ENCODE measurements around the gene PRKAA2. TPM values are rescaled to one million over a fixed set of nuclear protein-coding genes. Genes with fewer than 3 reads are reported as not detected.

PRKAA2 gene
- polyA plus RNA-seq, 3 donors, result 0.39 to 0.67 (median 0.56) TPM

- 86 to 88% (median 86%) methylated on average over 4 of the region's 4 CpGs for WGBS, 3 donors
- no peak overlapping the region for H3K27ac ChIP-seq (ENCODE audit: low read depth, low read length)
These were observed 62.3 kb downstream of the PRKAA2 start for GRCh38 chr1:56707379-56707778.

- H3K27ac ChIP-seq (ENCODE audit: low read depth, low read length), result no peak overlapping the region
- WGBS, 3 donors, result 9 to 14% (median 11%) methylated on average over 2 of the region's 2 CpGs
These were observed 64.3 kb downstream of the PRKAA2 start for GRCh38 chr1:56709269-56709880.

- 57 to 81% (median 65%) methylated on average over 2 of the region's 2 CpGs for WGBS, 3 donors
- no peak overlapping the region for H3K27ac ChIP-seq (ENCODE audit: low read depth, low read length)
These were observed 64.9 kb downstream of the PRKAA2 start for GRCh38 chr1:56709995-56710394.

GRCh38 chr1:56710646-56711045 lies 65.5 kb downstream of the PRKAA2 start:
- no peak overlapping the region for H3K27ac ChIP-seq (ENCODE audit: low read depth, low read length)

- no peak overlapping the region for H3K27ac ChIP-seq (ENCODE audit: low read depth, low read length)
- WGBS, 3 donors, result 43 to 88% (median 85%) methylated on average over 1 of the region's 1 CpG
These were observed 67.0 kb downstream of the PRKAA2 start for GRCh38 chr1:56712150-56712549.

GRCh38 chr1:56713112-56713511 lies 68.0 kb downstream of the PRKAA2 start:
- WGBS, 3 donors, result 83 to 90% (median 90%) methylated on average over 1 of the region's 1 CpG

GRCh38 chr1:56715156-56715555 lies 70.0 kb downstream of the PRKAA2 start:
- no peak overlapping the region for H3K27ac ChIP-seq (ENCODE audit: low read depth, low read length)
- 41 to 68% (median 67%) methylated on average over 1 of the region's 1 CpG for WGBS, 3 donors

More at GRCh38 chr1:56713112-56713511, 68.0 kb downstream of the PRKAA2 start:
- no peak overlapping the region for H3K27ac ChIP-seq (ENCODE audit: low read depth, low read length)

- H3K27ac ChIP-seq (ENCODE audit: low read depth, low read length), result no peak overlapping the region
- WGBS, 3 donors, result 61 to 86% (median 70%) methylated on average over 1 of the region's 1 CpG
These were observed 74.1 kb downstream of the PRKAA2 start for GRCh38 chr1:56719171-56719570.

GRCh38 chr1:56726706-56727105 lies 81.6 kb downstream of the PRKAA2 start:
- H3K27ac ChIP-seq (ENCODE audit: low read depth, low read length), result no peak overlapping the region

- 84 to 91% (median 87%) methylated on average over 2 of the region's 2 CpGs for WGBS, 3 donors
- no peak overlapping the region for H3K27ac ChIP-seq (ENCODE audit: low read depth, low read length)
These were observed 83.8 kb downstream of the PRKAA2 start for GRCh38 chr1:56728964-56729363.

- 62 to 86% (median 69%) methylated on average over 3 of the region's 3 CpGs for WGBS, 3 donors
- no peak overlapping the region for H3K27ac ChIP-seq (ENCODE audit: low read depth, low read length)
These were observed 100.1 kb downstream of the PRKAA2 start for GRCh38 chr1:56745231-56745630.

GRCh38 chr1:56754708-56755479 lies 109.8 kb downstream of the PRKAA2 start:
- 26 to 54% (median 49%) methylated on average over 1 of the region's 1 CpG for WGBS, 3 donors
- H3K27ac ChIP-seq (ENCODE audit: low read depth, low read length), result no peak overlapping the region

GRCh38 chr1:56755911-56756310 lies 110.8 kb downstream of the PRKAA2 start:
- 90 to 94% (median 91%) methylated on average over 2 of the region's 2 CpGs for WGBS, 3 donors
- no peak overlapping the region for H3K27ac ChIP-seq (ENCODE audit: low read depth, low read length)

- no peak overlapping the region for H3K27ac ChIP-seq (ENCODE audit: low read depth, low read length)
These were observed 113.0 kb downstream of the PRKAA2 start for GRCh38 chr1:56758135-56758534.

- 26 to 60% (median 27%) methylated on average over 3 of the region's 3 CpGs for WGBS, 3 donors
These were observed 113.7 kb downstream of the PRKAA2 start for GRCh38 chr1:56758794-56759193.

More at GRCh38 chr1:56758794-56759193, 113.7 kb downstream of the PRKAA2 start:
- no peak overlapping the region for H3K27ac ChIP-seq (ENCODE audit: low read depth, low read length)

Other genes with a start within 250 kb of the PRKAA2 start
- 100 to 1,000 TPM in 1 of 3 donors, 10 to 100 TPM in 2; 24.1 to 174 (median 93.5) TPM for gene PLPP3, start 65.8 kb upstream of the PRKAA2 start, polyA plus RNA-seq
- gene FYB2, start 174.1 kb downstream of the PRKAA2 start, polyA plus RNA-seq, result under 1 TPM in 1 of 3 donors, not detected in 2; 0.49 TPM
- under 1 TPM in 1 of 3 donors, not detected in 2; 0.06 TPM for gene C8A, start 209.5 kb downstream of the PRKAA2 start, polyA plus RNA-seq

Data from adipose tissue (tissue), 3 donors.